Stomach smooth muscle (tissue), 2 donors: Measurements from ENCODE around the gene SLC13A2.

Source experiments
- H3K27ac ChIP-seq: one replicate; pipeline ENCODE4 v1.7.0; 2013; ENCODE audit warnings: mild to moderate bottlenecking, low read length, inconsistent platforms
- H3K27me3 ChIP-seq, 2 donors: one replicate each; pipeline ENCODE4 v1.7.0; 2013; ENCODE audit warnings: low read length in 2 of 2; ENCODE audit not compliant: insufficient read depth in 2 of 2, control insufficient read depth in 1 of 2
- H3K36me3 ChIP-seq, 2 donors: one replicate each; pipeline ENCODE4 v1.7.0; 2013; ENCODE audit warnings: low read length in 2 of 2; ENCODE audit not compliant: control insufficient read depth in 2 of 2, insufficient read depth in 2 of 2
- H3K4me1 ChIP-seq: one replicate; pipeline ENCODE4 v1.7.0; 2013; ENCODE audit warnings: low read length; ENCODE audit not compliant: control insufficient read depth, insufficient read depth
- H3K4me3 ChIP-seq, 2 donors: one replicate each; pipeline ENCODE4 v1.7.0; 2013; ENCODE audit warnings: low read length in 2 of 2
- H3K9ac ChIP-seq, 2 donors: one replicate each; pipeline ENCODE4 v1.7.0; 2013; ENCODE audit warnings: low read length in 2 of 2, mild to moderate bottlenecking in 1 of 2
- H3K9me3 ChIP-seq, 2 donors: one replicate each; pipeline ENCODE4 v1.7.0; 2013; ENCODE audit warnings: low read length in 2 of 2; ENCODE audit not compliant: control insufficient read depth in 2 of 2
- donor health status: healthy.
- donor health status: Pancreatic carcinoma.

The SLC13A2 gene

GRCh38 chr17:28470914-28471366, 2.5 kb upstream of the SLC13A2 start:
- Histone ChIP-seq H3K4me1 (peaks cover 2% of the 10 kb centered on the region), H3K27ac (no peak overlapping the region), H3K36me3 (no peaks in the 10 kb centered on the region), H3K4me3 (no peak overlapping the region), H3K9me3 (no peaks in the 10 kb centered on the region), H3K27me3 (peaks cover 3 to 9% of the 10 kb centered on the region in 2 donors), H3K9ac (no peak overlapping the region)

- H3K27ac ChIP-seq = no peak overlapping the region
- H3K4me1 ChIP-seq = no peaks in the 10 kb centered on the region
- H3K27me3 ChIP-seq = peaks cover 2 to 8% of the 10 kb centered on the region in 2 donors
- no peak overlapping the region for H3K4me3 ChIP-seq
- H3K9me3 ChIP-seq = no peaks in the 10 kb centered on the region
- no peaks in the 10 kb centered on the region for H3K36me3 ChIP-seq
- no peak overlapping the region for H3K9ac ChIP-seq
Measured at GRCh38 chr17:28471531-28472342, 1.7 kb upstream of the SLC13A2 start.

- no peak overlapping the region for H3K4me3 ChIP-seq
- H3K27ac ChIP-seq = no peak overlapping the region
- H3K36me3 ChIP-seq = no peaks in the 10 kb centered on the region
- H3K4me1 ChIP-seq = no peaks in the 10 kb centered on the region
- H3K9ac ChIP-seq = no peak overlapping the region
- H3K27me3 ChIP-seq = peaks cover 2 to 8% of the 10 kb centered on the region in 2 donors
- H3K9me3 ChIP-seq = no peaks in the 10 kb centered on the region
Measured at GRCh38 chr17:28472871-28473497, 460 bp upstream of the SLC13A2 start.

- no peak overlapping the region for H3K4me3 ChIP-seq
- no peaks in the 10 kb centered on the region for H3K9me3 ChIP-seq
- peaks cover 2 to 7% of the 10 kb centered on the region in 2 donors for H3K27me3 ChIP-seq
- H3K9ac ChIP-seq = no peak overlapping the region
- no peaks in the 10 kb centered on the region for H3K36me3 ChIP-seq
- no peak overlapping the region for H3K27ac ChIP-seq
- H3K4me1 ChIP-seq = no peaks in the 10 kb centered on the region
Measured at GRCh38 chr17:28474111-28474531, 677 bp downstream of the SLC13A2 start.

GRCh38 chr17:28475151-28475900, 1.9 kb downstream of the SLC13A2 start:
- Histone ChIP-seq H3K9ac (no peak overlapping the region), H3K4me1 (no peaks in the 10 kb centered on the region), H3K27ac (no peak overlapping the region), H3K27me3 (peaks cover 0 to 3% of the 10 kb centered on the region in 2 donors), H3K4me3 (no peak overlapping the region), H3K36me3 (no peaks in the 10 kb centered on the region), H3K9me3 (no peaks in the 10 kb centered on the region)

GRCh38 chr17:28476076-28476865, 2.8 kb downstream of the SLC13A2 start:
- Histone ChIP-seq H3K9ac (no peak overlapping the region), H3K27ac (no peak overlapping the region), H3K27me3 (peaks cover 0 to 3% of the 10 kb centered on the region in 2 donors), H3K4me1 (no peaks in the 10 kb centered on the region), H3K36me3 (no peaks in the 10 kb centered on the region), H3K9me3 (no peaks in the 10 kb centered on the region), H3K4me3 (no peak overlapping the region)

GRCh38 chr17:28477928-28478327, 4.5 kb downstream of the SLC13A2 start:
- Histone ChIP-seq H3K9ac (no peak overlapping the region), H3K9me3 (no peaks in the 10 kb centered on the region), H3K4me1 (no peaks in the 10 kb centered on the region), H3K27me3 (peaks cover 0 to under 1% of the 10 kb centered on the region in 2 donors), H3K4me3 (no peak overlapping the region), H3K27ac (no peak overlapping the region), H3K36me3 (no peaks in the 10 kb centered on the region)

GRCh38 chr17:28478712-28479615, 5.5 kb downstream of the SLC13A2 start:
- no peak overlapping the region for H3K27ac ChIP-seq
- H3K4me1 ChIP-seq = no peaks in the 10 kb centered on the region
- H3K9ac ChIP-seq = no peak overlapping the region
- H3K4me3 ChIP-seq = no peak overlapping the region
- no peaks in the 10 kb centered on the region for H3K9me3 ChIP-seq
- no peaks in the 10 kb centered on the region for H3K36me3 ChIP-seq
- H3K27me3 ChIP-seq = peaks cover 0 to 3% of the 10 kb centered on the region in 2 donors

GRCh38 chr17:28480278-28480677, 6.8 kb downstream of the SLC13A2 start:
- Histone ChIP-seq H3K27ac (no peak overlapping the region), H3K4me3 (no peak overlapping the region), H3K9me3 (no peaks in the 10 kb centered on the region), H3K9ac (no peak overlapping the region), H3K36me3 (no peaks in the 10 kb centered on the region), H3K4me1 (no peaks in the 10 kb centered on the region), H3K27me3 (peaks cover 0 to 3% of the 10 kb centered on the region in 2 donors)
